HepG2 (cell line): ENCODE results near the gene RGR. TPM values are rescaled to one million over a fixed set of nuclear protein-coding genes. Genes with fewer than 3 reads are reported as not detected.

Experiments
- ATAC-seq: fragments of 200-7000 bp; cut with Tn5 transposase; 3 replicates; pipeline ENCODE4 v1.9.1; 2020; ENCODE audit warnings: mild to moderate bottlenecking, moderate library complexity
- BruUV-seq: library from RNA; stranded (reverse); fragments of 400-500 nt; replicated peaks from 2 replicates; lab custom pipeline; 2021; lab: Mats Ljungman, UMichigan
- CTCF ChIA-PET: fragments of 300-600 bp; formaldehyde crosslinking; extraction: SDS; loops from one replicate; lab custom pipeline; 2021; ENCODE audit warnings: low total read pairs, inconsistent platforms, low intra/inter-chr PET ratio; lab: Yijun Ruan, JAX
- POLR2A ChIA-PET: fragments of 350-600 bp; sonication (Branson Sonifier 250); formaldehyde crosslinking; loops from one replicate; lab custom pipeline; 2020; ENCODE audit warnings: antibody characterized with exemption, inconsistent platforms; lab: Yijun Ruan, JAX
- DNase-seq: peaks from one replicate; pipeline ENCODE4 v3.0.0-alpha.2; 2015; ENCODE audit warnings: low spot score
- FAIRE-seq: peaks from 3 replicates; lab custom pipeline; 2011; peaks lifted over from hg19 to GRCh38; lab: Jason Lieb, UNC
- H2AFZ ChIP-seq: one replicate; pipeline ENCODE4 v1.6.1; 2011; ENCODE audit warnings: low read length, inconsistent platforms
- H3K27ac ChIP-seq: fragments of 300-600 bp; 3 replicates; pipeline ENCODE4 v1.8.0; 2011; ENCODE audit warnings: mixed run types, mild to moderate bottlenecking, mixed read lengths, low read length, inconsistent platforms; ENCODE audit not compliant: insufficient read depth; ENCODE audit errors: extremely low read length
- H3K27me3 ChIP-seq, 2 experiments: fragments of 200-600 bp in 1 of 2; 2 replicates in 1 of 2; 3 replicates in 1 of 2; pipeline versions ENCODE4 v1.6.0 to v1.8.0; 2011; ENCODE audit warnings: low read length in 2 of 2, mild to moderate bottlenecking in 2 of 2, moderate library complexity in 2 of 2, inconsistent platforms in 1 of 2; ENCODE audit not compliant: insufficient read depth in 2 of 2, control insufficient read depth in 1 of 2
- H3K36me3 ChIP-seq, 2 experiments: fragments of 200-600 bp in 1 of 2; replicated peaks in 1 of 2; 2 replicates in 1 of 2; 3 replicates in 1 of 2; pipeline versions ENCODE4 v1.5.1 to v1.8.0; 2011; ENCODE audit warnings: low read length in 2 of 2, inconsistent platforms in 1 of 2; ENCODE audit not compliant: insufficient read depth in 2 of 2, control insufficient read depth in 1 of 2
- H3K4me1 ChIP-seq: 2 replicates; pipeline ENCODE4 v1.5.1; 2012; ENCODE audit warnings: low read length, inconsistent platforms; ENCODE audit not compliant: insufficient read depth
- H3K4me2 ChIP-seq: 2 replicates; pipeline ENCODE4 v1.6.0; 2011; ENCODE audit warnings: low read depth, low read length, inconsistent platforms
- H3K4me3 ChIP-seq, 3 experiments: fragments of 200-600 bp in 1 of 3; sonication (generic), shearing (Covaris generic) in 1 of 3; replicated peaks in 1 of 3; 2 replicates each; pipeline ENCODE4 v1.5.1; 2011 to 2016; ENCODE audit warnings: low read length in 3 of 3, inconsistent platforms in 2 of 3, low read depth in 2 of 3, mild to moderate bottlenecking in 2 of 3, control low read depth in 1 of 3, mixed read lengths in 1 of 3; ENCODE audit not compliant: insufficient read depth in 1 of 3
- H3K79me2 ChIP-seq: one replicate; pipeline ENCODE4 v1.6.1; 2011; ENCODE audit warnings: low read length, inconsistent platforms; ENCODE audit not compliant: insufficient read depth
- H3K9ac ChIP-seq: 2 replicates; pipeline ENCODE4 v1.6.0; 2011; ENCODE audit warnings: mild to moderate bottlenecking, low read depth, low read length, inconsistent platforms; ENCODE audit not compliant: insufficient read depth
- H3K9me3 ChIP-seq: 2 replicates; pipeline ENCODE4 v1.5.1; 2012; ENCODE audit warnings: mild to moderate bottlenecking, low read length
- H4K20me1 ChIP-seq: 2 replicates; pipeline ENCODE4 v1.6.0; 2011; ENCODE audit warnings: inconsistent platforms, mild to moderate bottlenecking, low read length, moderate library complexity; ENCODE audit not compliant: insufficient read depth
- FOXM1 ChIP-seq: sonication (generic); formaldehyde crosslinking; IDR thresholded peaks from 2 replicates; pipeline ENCODE4 v1.5.0; 2020; ENCODE audit warnings: missing genetic modification reagents
- KDM1A ChIP-seq: IDR thresholded peaks from 2 replicates; pipeline ENCODE4 v1.6.1; 2016; ENCODE audit warnings: missing compliant biosample characterization
- KDM5B ChIP-seq: sonication (generic); formaldehyde crosslinking; IDR thresholded peaks from 2 replicates; pipeline ENCODE4 v1.4.0; 2020; ENCODE audit warnings: missing genetic modification reagents, mild to moderate bottlenecking, borderline replicate concordance
- MBD4 ChIP-seq: IDR thresholded peaks from 2 replicates; pipeline ENCODE4 v1.6.1; 2012; ENCODE audit warnings: low read length, inconsistent platforms, borderline replicate concordance
- NCOR1 ChIP-seq: fragments of 200-600 bp; sonication (generic); IDR thresholded peaks from 2 replicates; pipeline ENCODE4 v1.7.0; 2017; ENCODE audit warnings: antibody characterized with exemption, low read length, borderline replicate concordance
- RAD51 ChIP-seq: fragments of 450-650 bp; IDR thresholded peaks from 2 replicates; pipeline ENCODE4 v1.6.1; 2016; ENCODE audit warnings: borderline replicate concordance
- ZNF33B ChIP-seq: sonication (generic); formaldehyde crosslinking; IDR thresholded peaks from 2 replicates; pipeline ENCODE4 v1.5.1; 2020; ENCODE audit warnings: mild to moderate bottlenecking, missing genetic modification reagents
- ZNF614 ChIP-seq: IDR thresholded peaks from 2 replicates; pipeline ENCODE4 v1.6.1; 2018; ENCODE audit warnings: missing biosample characterization, missing genetic modification reagents, inconsistent platforms, borderline replicate concordance
- ZNF83 ChIP-seq: sonication (generic); formaldehyde crosslinking; IDR thresholded peaks from 2 replicates; pipeline ENCODE4 v1.4.0; 2020; ENCODE audit warnings: missing genetic modification reagents, mild to moderate bottlenecking, borderline replicate concordance
- WGBS: methylation state at CpG from one replicate; pipeline ENCODE4 v1.1.6; 2017; ENCODE audit warnings: low lambda C conversion rate; 5-methylcytosine and 5-hydroxymethylcytosine counted together
- in situ Hi-C: cut with HindIII; loops from 2 replicates; pipeline ENCODE4 v1.10.0; 2017; ENCODE audit warnings: low pct_unique_long_range_greater_than_20kb; ENCODE audit not compliant: extremely low pct_ligation_motif_present
- intact Hi-C: fragments of 100-400 bp; cut with micrococcal nuclease; formaldehyde crosslinking; loops from one replicate; pipeline ENCODE4 v1.10.0; 2022; ENCODE audit not compliant: unreplicated experiment
- polyA plus RNA-seq, 8 experiments: library from polyadenylated mRNA; depleted of rRNA in 3 of 8; stranded (reverse) in 7 of 8; unstranded in 1 of 8; fragments of >200 nt; fragmentation: Illumina TruSeq in 4 of 8; extraction: Trizol in 4 of 8; gene quantifications; 2 replicates each; pipeline versions ENCODE4 v1.2.1 to v1.2.3, GENCODE V29; 2011 to 2016; ENCODE audit warnings: low read depth in 4 of 8, missing spikeins in 1 of 8, mixed read lengths in 1 of 8; ENCODE audit not compliant: insufficient read depth in 1 of 8
- total RNA-seq, 5 experiments: library from RNA; depleted of rRNA; stranded (reverse); fragments of >200 nt; fragmentation: Illumina TruSeq; extraction: Trizol; gene quantifications; 2 replicates each; pipeline ENCODE4 v1.2.3, GENCODE V29; 2016; ENCODE audit warnings: low read depth in 1 of 5
- TF ChIP-seq, protein P1 (sequence below): sonication (generic); formaldehyde crosslinking; IDR thresholded peaks from 2 replicates; pipeline ENCODE4 v1.4.0; 2020; ENCODE audit warnings: missing genetic modification reagents

Gene RGR
- total and polyA plus RNA-seq, 2 of the 13 experiments (the other 11 are each of a cell fraction or from before 2014, with no cell fraction given), result 0.69 to 0.71 TPM

GRCh38 chr10:84226616-84227015 lies 18.2 kb upstream of the RGR start:
- CTCF ChIA-PET, result no interaction called here
- Histone ChIP-seq H3K4me3 (no peak overlapping the region), H2AFZ (no peak overlapping the region), H3K4me2 (no peak overlapping the region), H3K36me3 (no peaks in the 10 kb centered on the region), H3K9me3 (no peaks in the 10 kb centered on the region), H3K79me2 (no peaks in the 10 kb centered on the region), H3K4me1 (no peaks in the 10 kb centered on the region), H3K9ac (no peak overlapping the region), H3K27me3 (peaks cover 0 to 5% of the 10 kb centered on the region in 2 experiments; a peak in 1 of 5 replicates), H4K20me1 (no peaks in the 10 kb centered on the region), H3K27ac (no peak overlapping the region)
- no TSS peak for BruUV-seq
- ATAC-seq (no peak), DNase-seq (no peak), FAIRE-seq (no peak)
- POLR2A ChIA-PET, result no interaction called here
- no peak for TF ChIP-seq MBD4
- TF ChIP-seq, protein P1, sequence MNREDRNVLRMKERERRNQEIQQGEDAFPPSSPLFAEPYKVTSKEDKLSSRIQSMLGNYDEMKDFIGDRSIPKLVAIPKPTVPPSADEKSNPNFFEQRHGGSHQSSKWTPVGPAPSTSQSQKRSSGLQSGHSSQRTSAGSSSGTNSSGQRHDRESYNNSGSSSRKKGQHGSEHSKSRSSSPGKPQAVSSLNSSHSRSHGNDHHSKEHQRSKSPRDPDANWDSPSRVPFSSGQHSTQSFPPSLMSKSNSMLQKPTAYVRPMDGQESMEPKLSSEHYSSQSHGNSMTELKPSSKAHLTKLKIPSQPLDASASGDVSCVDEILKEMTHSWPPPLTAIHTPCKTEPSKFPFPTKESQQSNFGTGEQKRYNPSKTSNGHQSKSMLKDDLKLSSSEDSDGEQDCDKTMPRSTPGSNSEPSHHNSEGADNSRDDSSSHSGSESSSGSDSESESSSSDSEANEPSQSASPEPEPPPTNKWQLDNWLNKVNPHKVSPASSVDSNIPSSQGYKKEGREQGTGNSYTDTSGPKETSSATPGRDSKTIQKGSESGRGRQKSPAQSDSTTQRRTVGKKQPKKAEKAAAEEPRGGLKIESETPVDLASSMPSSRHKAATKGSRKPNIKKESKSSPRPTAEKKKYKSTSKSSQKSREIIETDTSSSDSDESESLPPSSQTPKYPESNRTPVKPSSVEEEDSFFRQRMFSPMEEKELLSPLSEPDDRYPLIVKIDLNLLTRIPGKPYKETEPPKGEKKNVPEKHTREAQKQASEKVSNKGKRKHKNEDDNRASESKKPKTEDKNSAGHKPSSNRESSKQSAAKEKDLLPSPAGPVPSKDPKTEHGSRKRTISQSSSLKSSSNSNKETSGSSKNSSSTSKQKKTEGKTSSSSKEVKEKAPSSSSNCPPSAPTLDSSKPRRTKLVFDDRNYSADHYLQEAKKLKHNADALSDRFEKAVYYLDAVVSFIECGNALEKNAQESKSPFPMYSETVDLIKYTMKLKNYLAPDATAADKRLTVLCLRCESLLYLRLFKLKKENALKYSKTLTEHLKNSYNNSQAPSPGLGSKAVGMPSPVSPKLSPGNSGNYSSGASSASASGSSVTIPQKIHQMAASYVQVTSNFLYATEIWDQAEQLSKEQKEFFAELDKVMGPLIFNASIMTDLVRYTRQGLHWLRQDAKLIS (CRISPR knock-in tag), result no peak
- no peak for TF ChIP-seq ZNF614 (CRISPR knock-in tag)
- no peak for TF ChIP-seq KDM5B (CRISPR knock-in tag)
- TF ChIP-seq ZNF33B (CRISPR knock-in tag), result no peak
- no peak for TF ChIP-seq NCOR1
- no peak for TF ChIP-seq ZNF83
- no peak for TF ChIP-seq RAD51
- TF ChIP-seq FOXM1 (CRISPR knock-in tag), result no peak
- no peak for TF ChIP-seq KDM1A
- 0% methylated on average over 3 of the region's 3 CpGs for WGBS
- in situ Hi-C loops (no loop called here), intact Hi-C loops (no loop called here)
